Gastroesophageal sphincter (tissue), 3 donors: ENCODE measurements around the gene CDK11B.
"Not testable (repeated sequence)": the region's sequence is repeated elsewhere in the genome, so short reads cannot be mapped to it uniquely, and the experiment has no call there.

Source experiments
- CTCF ChIP-seq, 4 experiments: fragments of 200-600 bp in 2 of 4; fragments of 450-650 bp in 2 of 4; sonication (generic) in 1 of 4; IDR thresholded peaks; one replicate each; pipeline ENCODE4 v1.5.1; 2017 to 2019; ENCODE audit warnings: antibody characterized with exemption in 4 of 4, mild to moderate bottlenecking in 2 of 4, moderate library complexity in 2 of 4
- POLR2A ChIP-seq, 2 donors: fragments of 450-650 bp; IDR thresholded peaks; one replicate each; pipeline ENCODE4 v1.6.1; 2017; ENCODE audit warnings: antibody characterized with exemption in 2 of 2, mild to moderate bottlenecking in 2 of 2, moderate library complexity in 1 of 2
- POLR2AphosphoS5 ChIP-seq: sonication (generic); formaldehyde crosslinking; IDR thresholded peaks from one replicate; pipeline ENCODE4 v1.6.1; 2017; ENCODE audit warnings: antibody characterized with exemption

- not testable (repeated sequence) for TF ChIP-seq POLR2AphosphoS5; POLR2A (IDR thresholded peaks at IDR 0.05); CTCF (IDR thresholded peaks at IDR 0.05)
Measured at GRCh38 chr1:1647567-1648241, 11.1 kb downstream of the CDK11B start.
